Neural progenitor cell (in vitro differentiated cells): ENCODE measurements around the gene OR2F2.

Experiments
- EZH2 ChIP-seq: fragments of 200-600 bp; sonication (generic); IDR thresholded peaks from 2 replicates; pipeline ENCODE4 v1.6.1; 2017; ENCODE audit warnings: antibody characterized with exemption, mild to moderate bottlenecking, moderate library complexity
- EZH2phosphoT487 ChIP-seq: fragments of 200-600 bp; sonication (generic); IDR thresholded peaks from 2 replicates; pipeline ENCODE4 v1.6.1; 2017; ENCODE audit warnings: antibody characterized with exemption
- TF ChIP-seq, protein P1 (sequence below): fragments of 200-600 bp; sonication (generic); IDR thresholded peaks from 2 replicates; pipeline ENCODE4 v1.5.1; 2017; ENCODE audit warnings: antibody characterized with exemption, mild to moderate bottlenecking

DNA sequence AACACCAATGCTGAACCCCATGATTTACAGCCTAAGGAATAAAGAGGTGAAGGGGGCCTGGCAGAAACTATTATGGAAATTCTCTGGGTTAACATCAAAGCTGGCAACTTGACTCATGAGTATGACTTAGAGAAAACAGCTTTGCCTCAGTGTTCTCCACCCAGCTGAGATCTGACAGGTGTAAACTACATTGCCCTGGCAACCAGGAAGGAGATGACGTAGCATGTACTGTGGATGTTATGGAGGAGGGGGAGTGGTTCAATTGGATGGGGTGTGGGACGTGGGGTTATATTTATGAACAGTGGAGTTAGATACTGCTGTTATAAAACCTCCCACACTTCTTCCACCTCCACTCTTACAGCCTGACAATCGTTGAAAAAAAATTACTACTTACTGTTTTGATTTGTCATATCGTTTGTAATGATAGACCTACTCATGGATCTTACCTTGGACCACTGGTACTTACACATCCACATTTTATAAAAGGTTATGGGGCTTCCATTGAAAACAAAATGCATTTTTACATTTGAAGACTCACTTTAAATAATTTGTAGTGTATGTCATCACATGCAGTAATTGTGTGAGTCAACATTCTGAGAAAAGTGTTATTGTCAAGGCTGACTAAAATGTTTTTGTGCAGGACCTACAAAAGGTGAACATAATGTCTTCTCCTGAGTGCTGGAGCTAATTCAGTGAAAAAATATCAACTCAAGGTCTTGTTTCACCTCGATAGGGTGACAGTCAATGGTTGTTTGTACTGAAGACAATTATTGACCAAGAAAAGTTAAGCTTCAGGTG lies 26.0 kb downstream of the OR2F2 start:
- TF ChIP-seq EZH2 (no peak), EZH2phosphoT487 (no peak)
- TF ChIP-seq, protein P1, sequence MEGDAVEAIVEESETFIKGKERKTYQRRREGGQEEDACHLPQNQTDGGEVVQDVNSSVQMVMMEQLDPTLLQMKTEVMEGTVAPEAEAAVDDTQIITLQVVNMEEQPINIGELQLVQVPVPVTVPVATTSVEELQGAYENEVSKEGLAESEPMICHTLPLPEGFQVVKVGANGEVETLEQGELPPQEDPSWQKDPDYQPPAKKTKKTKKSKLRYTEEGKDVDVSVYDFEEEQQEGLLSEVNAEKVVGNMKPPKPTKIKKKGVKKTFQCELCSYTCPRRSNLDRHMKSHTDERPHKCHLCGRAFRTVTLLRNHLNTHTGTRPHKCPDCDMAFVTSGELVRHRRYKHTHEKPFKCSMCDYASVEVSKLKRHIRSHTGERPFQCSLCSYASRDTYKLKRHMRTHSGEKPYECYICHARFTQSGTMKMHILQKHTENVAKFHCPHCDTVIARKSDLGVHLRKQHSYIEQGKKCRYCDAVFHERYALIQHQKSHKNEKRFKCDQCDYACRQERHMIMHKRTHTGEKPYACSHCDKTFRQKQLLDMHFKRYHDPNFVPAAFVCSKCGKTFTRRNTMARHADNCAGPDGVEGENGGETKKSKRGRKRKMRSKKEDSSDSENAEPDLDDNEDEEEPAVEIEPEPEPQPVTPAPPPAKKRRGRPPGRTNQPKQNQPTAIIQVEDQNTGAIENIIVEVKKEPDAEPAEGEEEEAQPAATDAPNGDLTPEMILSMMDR: no peak
